ENCODE measurements around the gene HDAC4.

Gene HDAC4

DNA sequence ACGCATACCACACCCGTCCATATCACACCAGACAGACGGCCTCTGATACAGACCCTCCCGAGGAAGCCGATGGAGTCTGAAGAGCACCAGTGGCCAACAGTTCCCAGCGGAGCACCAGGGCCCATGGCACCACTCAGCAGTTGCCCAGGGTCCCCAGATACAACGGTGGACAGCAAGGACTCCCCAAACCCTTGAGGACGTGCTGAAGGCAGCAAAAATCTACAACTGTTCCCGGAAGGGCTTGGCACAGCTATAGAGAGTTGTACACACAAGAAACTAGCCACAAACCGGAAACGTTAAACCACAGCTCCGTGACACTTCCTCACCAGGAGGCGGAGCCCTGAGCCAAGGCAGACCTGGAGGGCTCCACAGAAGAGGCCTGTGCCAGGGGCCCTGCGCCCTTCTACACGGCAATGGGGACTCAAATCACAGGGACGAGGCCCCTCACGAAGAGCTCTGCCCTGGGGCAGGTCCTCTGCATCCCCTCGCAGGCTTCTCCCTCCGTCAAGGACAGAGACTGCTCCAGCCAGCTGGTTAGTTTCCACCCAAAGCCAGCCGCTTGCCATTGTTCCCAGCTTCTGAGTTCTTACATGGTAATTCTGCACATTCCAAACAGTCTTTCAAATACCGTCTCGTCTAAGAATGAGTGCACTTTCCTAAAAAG is 133.4 kb downstream of the HDAC4 start:
- peak; percentile 65 to 69 for DNase-seq (ENCODE audit: low read depth in 2 of 2)

DNA sequence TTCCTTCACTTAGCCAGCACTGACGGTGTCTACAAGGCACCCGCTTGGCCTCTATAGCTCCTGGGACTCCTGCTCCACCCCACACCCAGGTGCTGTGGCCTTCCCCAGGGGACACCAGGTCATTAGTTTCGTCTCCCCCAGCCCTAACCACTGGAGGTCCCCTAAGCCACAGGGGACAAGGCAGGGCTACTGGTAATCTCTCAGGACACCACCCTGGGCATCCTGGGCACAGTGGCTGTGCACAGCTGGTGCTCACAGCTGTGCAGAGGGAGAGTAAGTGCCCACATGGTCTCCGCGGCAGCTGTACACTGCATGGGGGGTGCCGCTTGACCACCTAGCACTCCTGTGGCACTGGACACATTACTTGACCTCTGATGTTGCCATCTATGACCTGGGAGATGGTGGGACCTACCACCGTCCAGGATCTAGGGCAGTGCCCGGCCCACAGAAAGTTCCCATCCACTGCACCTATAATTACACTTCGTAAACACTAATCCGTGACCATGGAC is 134.0 kb downstream of the HDAC4 start:
- no peak for DNase-seq (ENCODE audit: low read depth in 2 of 2)

DNA sequence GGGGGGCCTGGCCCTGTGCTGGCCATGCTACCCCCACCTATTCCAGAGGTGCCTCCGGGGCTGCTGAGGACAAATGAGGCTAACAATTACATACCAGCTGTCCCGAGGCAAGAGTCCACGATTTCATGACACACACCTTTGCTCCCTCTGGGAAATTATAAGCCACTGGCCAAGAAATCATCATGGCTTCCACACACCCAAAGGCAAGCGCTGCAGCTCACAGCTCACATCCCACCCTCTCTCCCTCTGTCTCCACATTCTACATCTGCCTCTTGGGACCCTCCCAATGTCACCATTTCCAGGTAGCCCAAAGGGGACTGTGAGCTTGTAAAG is 134.4 kb downstream of the HDAC4 start:
- no peak for DNase-seq (ENCODE audit: low read depth in 2 of 2)

DNA sequence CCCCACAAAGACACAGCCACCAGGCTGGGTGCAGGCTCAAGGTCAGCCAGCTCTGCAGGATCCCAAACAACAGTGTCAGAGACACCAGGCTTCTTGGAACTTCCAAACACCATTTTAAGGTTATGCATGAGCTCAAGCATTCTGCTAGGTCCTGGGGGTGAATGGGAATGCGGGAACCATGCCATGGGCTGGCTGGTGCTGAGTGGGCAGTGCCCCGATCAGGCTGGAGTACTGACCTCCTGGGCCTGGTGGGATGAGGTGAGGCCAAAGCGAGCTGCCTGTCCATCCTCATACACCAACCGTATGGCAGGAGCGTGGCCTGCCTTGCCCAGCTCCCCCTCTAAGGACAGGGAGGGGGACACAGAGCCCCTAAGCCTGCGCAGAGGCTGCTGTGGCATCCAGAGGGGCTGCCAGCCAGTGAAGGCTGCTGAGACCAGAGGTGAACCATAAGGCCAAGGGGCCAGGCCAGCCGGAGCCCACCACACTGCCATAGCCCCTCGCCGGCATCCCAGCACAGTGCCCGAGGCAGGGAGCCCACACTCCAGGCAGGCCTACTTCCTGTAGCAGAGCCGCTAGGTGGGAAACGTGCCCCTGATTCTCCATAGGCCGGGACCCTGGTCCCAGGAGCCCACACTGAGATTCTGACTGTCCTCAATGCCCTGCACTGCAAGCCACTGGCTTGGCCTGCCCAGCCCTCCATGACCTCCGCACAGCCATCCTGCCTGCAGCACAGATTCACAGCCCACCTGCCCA is 135.0 kb downstream of the HDAC4 start:
- no peak for DNase-seq (ENCODE audit: low read depth in 2 of 2)

DNA sequence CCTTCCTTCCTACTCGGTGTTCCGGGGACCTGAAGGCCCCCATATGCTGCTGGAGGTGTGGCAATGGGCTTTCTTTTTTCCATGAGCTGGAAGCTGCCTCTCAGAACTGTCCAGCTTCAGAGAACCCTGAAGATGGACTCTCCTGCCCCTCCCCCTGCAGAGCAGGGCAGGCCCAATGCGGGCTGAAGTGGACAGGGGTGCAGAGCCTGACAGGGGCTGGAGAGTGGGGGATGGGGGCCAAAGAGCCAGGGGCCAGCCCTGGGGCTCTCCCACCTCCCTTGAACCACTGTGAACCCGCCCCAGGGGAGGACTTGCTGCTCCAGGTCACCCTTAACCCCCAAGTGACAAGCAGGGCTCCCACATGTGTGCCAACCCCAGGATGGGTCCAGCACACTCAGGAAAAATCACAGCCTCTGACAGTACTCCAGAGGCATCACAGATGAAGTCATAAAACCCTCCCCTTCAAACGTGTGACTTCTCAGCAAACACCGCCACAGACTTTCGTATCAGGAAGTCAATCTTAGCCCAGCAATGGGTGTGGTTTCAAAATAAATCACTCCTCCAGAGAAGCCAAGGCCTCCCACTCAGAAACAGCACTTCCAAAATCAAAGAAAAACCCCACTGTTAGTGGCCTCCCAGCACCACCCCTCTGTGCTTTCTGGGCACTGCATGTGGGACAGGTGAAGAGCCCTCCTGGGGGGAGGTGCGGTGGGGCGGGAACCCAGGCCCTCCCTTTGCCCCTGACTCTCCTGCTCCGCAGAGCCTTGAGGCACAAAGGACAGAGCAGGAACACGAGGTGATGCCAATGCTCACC is 135.8 kb downstream of the HDAC4 start:
- DNase-seq (ENCODE audit: low read depth in 2 of 2): peak in 1 of 2 experiments; percentile 54

DNA sequence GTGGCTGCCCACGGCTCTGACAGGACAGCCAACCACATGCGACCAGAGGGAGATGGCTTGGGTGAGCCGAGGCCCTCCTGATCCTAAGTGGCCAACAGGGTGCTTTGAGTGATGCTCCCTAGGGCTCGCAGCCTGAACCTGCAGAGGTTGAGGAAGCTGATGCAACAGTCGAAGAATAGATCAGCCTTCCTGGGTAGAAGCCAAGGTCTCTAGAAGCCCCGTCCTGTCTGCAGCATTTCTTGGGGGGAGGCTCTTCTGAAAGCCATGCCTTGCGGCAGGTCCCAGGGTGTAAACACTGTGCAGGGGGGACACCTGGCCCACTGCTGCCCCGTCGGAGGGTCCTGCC is 136.4 kb downstream of the HDAC4 start:
- DNase-seq (ENCODE audit: low read depth in 2 of 2): peak; percentile 66 to 72

DNA sequence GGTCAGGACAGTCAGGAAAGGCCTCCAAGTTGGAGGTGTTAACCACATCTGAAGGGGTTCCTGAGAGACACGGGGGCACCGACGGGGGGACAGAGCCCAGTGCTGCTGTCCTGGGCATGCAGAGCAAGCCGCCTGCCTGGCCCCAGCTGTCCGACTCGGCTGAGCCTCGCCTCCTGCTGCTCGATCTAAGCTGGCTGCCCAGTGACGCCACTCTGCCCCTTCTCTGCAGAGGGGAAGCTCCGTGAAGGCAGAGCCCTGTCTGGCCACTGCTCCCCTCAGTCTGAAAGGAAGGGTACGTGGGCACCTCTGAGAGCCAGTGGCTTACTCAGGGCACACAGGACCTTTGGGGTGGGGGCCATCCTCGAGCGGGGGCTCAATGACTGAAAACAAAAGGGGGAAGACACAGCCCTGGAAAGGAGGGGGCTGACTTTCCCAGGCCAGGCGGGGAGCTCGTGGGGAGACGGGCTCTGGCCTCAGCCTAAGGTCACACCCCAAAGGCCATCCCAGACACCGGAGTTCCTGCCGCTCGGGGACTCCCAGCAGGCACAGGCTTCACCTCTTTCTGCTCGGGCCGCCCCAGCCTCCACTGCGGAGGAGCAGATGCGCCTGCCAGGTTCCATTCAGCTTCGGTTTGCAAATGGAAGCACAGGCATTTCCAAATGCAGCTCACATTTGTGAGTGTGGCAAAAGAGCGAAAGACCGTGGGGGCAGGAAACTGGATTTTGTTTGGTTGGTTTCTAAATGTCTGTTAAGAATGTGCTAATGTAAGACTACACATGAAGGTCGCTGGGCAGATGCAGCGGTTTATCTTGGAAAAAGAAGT is 136.9 kb downstream of the HDAC4 start:
- DNase-seq (ENCODE audit: low read depth in 2 of 2): no peak

DNA sequence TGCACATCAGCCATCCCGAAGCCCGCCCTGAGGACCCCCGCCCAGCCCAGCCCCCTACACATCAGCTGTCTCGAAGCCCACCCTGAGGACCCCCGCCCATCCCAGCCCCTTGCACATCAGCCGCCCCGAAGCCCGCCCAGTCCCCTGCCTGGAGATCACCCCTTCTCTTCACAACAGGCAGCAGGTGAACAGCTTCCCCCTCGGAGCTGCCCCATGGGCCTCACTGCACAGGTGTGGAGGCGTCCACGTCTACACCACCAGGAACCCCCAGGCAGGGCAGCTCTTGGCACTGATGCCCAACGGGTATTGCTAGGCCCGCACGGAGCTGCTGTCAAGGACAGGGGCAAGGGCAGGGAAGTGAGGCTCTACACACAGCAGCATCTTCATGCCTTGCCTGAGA is 137.6 kb downstream of the HDAC4 start:
- DNase-seq (ENCODE audit: low read depth in 2 of 2): no peak

DNA sequence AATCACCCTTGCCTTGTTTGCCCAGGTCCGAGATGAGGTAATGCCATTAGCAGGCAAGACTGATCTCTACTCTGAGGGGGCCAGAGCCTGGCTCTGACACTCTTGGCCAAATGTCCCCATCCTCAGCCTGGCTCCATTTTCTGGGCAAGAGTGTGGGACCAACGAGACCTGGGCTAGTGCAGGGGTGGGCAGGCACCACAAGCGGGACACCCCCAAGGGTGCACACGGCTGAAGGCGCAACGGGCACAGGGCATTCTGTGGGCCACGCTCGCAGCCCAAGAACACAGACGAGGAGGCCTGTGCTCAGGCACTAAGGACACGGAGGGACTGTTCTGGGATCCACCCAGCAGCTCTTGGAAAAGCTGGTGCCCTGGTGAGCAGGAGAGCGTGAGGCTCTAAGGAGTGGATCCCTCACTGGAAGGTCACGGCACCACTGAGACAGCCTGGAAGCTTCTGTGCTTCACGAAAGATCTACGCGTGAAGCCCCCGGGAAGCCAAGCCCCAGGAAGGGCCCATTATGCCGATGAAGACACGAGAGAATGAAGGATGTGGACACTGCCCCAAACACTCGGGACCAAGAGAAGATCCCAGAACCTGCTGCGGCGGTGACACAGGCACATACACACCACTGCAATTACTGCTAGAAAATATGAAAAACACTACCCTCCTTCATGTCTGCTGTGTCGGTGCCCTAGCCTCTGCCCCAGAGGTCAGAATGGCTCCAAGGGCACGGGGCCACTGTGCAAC is 138.2 kb downstream of the HDAC4 start:
- DNase-seq (ENCODE audit: low read depth in 2 of 2): no peak

DNA sequence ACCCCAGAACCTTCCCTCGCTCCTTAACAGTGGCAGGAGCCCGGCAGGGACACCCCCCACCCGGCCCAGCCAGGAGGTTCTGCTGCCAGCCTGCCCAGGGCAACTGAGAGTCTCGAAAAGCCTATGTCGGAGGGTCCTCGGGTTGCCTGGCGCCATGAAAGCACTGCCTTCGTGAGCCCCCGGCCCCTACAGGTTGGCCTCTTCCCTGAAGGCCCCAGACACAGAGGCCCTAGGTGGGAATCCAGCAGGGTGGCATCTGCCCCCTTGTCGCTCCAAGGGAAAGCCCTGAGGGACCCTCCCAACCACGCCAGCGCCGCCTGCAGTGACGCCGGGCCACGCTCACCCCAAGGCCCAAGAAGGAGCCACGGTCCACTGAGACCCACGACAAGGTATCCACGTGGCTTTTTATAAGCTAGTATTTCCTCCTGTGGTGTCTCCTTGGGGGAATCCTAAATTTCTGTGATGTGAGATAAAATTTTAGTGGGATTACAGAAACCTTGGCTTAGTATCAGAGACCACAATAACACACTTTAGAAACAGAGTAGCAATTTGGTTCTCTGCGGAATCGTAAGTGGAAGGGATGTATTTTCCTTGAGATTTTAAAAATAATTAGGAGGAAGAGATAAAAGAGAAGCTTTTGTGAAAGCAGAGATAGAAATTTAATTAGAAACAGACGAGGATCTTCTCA is 138.9 kb downstream of the HDAC4 start:
- DNase-seq (ENCODE audit: low read depth in 2 of 2): no peak

DNA sequence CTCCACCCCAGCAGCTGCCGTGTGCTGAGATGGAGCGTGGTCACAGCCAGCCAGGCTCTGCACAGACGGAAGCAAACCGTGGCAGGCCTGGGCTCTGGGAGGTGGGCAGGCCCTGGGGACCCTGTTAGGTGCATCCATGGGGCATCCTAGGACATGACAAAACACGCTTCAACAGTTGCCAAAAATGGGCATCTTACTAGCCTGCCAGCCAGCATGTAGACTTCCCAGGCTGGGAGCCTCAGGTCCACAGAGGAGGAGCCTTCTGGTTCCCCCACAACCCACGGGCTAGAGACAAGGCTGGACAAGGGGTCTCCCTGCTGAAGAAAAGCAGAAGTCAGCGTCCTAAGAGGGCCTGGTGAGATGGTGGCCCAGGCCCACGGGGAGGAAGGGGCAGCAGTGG is 139.5 kb downstream of the HDAC4 start:
- DNase-seq (ENCODE audit: low read depth in 2 of 2): no peak

DNA sequence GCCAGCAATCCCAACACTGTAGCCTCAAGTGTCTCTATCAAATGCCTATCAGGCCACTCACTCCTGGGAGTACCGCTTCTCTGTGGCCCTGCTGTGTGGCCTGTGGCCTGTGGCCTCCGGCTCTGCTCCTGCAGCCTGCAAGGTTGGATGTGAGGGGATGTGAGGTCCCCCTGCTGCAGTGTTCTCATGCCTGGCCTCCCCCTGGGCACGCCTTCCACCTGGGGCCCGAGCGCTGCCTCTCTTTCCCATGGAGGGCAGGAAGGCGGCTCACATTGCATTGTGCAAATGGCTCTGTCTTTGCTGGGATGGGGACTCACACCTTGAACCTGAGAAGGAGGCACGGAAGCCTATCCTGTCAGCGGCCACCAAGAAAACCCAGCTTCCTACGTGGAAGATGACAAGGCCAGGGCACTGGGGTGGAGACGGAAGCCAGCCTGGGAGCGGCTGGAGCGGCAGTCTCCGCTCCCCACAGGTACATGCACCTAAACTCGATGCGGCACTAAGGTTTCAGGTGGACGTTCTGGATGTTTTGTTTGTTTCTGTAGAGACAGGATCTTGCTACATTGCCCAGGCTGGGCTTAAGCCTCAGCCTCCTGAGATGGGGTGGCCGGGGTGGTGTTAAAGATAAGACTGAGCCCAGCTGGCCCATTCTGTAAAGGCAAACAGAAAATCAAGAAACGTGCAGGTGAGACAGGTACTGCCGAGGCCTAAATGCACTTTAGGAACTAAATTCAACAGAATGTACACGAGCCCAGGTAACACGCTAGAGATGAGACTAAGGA is 140.1 kb downstream of the HDAC4 start:
- DNase-seq (ENCODE audit: low read depth in 2 of 2): no peak

DNA sequence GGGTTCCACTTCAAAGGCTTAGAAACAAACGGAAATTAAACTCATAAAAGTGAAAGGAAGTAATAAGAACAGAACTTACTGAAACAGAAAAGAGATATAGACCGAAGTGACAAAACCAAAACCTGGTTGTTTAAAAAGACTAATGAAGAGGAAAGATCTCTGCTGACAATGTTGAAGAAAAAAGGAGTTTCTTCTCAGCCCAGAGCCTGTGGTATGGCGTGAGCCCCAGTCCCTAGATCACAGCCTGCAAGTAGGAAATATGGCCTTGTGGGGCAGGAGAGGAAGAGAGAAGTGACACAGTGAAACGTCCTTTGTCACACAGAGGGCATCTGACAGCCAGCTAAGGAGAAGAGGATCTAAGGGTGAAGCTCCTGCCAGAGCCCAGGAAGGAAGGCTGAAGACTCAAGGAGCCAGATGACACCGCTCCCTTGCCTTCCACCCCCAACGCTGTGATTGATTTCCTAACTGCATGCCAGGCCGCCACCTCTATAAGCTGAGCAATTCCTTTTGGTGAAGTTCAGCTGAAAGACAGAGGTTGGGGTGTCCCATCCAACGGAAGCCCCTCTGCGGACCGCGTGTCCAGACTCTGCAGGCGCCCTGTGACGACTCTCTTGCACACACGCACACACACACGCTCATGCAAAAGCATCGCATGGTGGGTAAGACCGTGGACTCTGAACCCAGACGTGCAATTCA is 141.1 kb downstream of the HDAC4 start:
- no peak for DNase-seq (ENCODE audit: low read depth in 2 of 2)

DNA sequence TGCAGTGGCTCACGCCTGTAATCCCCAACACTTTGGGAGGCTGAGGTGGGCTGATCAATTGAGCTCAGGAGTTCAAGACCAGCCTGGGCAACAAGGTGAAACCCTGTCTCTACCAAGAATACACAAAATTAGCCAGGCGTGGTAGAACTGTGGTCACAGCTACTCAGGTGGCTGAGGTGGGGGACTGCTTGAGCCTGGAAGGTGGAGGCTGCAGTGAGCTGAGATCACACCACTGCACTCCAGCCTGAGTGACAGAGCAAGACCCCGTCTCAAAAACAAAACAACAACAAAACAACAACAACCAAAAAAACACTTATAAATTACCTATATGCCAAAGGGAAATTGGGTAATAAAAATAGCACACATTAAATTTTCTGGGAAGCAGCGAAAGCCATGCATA is 141.6 kb downstream of the HDAC4 start:
- no peak for DNase-seq (ENCODE audit: low read depth in 2 of 2)

DNA sequence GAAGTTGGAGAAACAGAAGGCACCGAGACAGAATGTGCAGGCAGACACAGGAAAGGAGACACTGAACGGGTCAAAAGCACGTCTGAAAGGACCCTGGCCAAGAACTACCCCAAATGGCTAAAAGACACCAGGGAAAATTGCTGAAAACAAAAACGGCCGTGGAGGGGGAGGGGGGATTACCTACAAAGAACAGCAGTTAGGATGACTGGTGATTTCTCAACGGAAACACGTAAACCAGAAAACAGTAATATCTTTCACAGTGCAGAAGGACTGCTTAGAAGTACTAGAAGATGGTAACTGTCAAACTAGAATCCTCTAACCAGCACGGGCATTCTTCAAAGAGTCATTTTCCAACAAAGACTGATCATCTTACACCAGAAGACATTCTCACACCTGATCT is 142.6 kb downstream of the HDAC4 start:
- DNase-seq (ENCODE audit: low read depth in 2 of 2): no peak

DNA sequence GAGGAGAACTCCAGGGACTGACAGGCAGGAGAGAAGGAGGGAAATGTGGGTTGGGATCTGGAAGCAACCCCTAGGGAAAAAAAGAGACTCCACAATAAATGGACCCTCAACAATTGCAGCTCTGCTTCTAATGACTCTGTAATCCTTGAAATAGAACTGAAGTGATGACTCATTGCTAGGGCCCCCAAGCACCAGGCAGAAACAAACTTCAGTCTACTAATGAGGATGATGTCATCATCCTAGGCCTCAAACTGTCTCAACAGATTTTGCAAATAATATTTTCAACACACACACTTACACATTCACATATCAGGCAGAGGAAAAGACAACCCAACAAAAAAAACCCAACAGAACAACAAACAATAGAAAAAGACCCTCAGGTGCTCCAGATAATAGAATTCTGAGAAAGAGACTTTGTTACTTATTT is 143.3 kb downstream of the HDAC4 start:
- peak; percentile 77 to 81 for DNase-seq (ENCODE audit: low read depth in 2 of 2)

DNA sequence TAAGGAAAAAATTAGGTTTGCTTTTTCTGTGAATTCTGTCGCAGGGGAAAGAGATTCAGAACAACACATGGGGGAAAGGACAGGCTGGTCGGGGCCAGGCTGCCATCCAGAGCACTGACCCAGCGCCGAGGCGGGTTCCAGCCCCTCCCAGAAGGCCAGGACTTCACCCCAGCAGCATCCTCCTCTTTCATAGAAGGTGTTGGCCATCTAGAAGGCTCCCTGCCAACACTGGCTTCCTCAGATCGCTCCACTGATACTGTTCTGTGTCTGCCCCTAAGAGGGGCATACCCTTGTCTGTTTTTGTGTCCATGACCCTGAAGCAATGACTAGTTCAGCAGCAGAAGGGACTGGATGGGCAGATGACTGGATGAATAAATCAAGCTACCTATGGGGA is 144.5 kb downstream of the HDAC4 start:
- DNase-seq (ENCODE audit: low read depth in 2 of 2): no peak

DNA sequence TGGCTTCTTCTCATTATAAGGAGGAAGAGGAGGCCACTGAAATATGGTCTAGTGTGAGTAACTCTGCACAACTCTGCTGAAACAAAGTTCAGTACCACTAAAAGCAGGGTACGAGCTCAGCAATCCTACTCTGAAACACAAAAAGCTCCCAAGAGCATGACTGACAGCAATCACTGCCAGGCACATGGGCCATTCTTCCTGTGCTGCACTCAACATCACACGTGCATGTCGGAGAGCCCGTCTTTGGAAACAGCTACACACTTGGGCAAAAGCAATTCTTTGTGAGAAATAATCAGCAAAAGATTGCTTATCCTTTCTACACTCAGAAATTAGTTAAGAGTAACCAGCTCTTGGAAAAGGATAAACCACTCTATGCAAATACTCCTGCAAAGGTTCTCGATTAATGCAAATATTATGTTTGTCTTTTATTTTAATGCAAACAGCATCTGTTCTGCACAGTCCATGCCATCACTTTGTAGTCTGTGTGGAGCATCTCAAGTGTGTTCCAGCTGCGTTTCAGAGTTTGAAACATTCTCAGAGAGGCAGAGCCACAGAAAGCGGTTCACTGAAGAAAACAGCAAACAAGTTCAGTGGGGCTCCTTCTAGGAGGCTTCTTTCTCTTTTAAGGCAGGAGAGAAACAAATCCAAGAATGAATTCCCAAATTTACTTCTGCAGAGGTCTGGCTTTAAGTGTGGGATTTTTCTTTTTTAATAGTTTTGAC is 145.0 kb downstream of the HDAC4 start:
- DNase-seq (ENCODE audit: low read depth in 2 of 2): no peak

All from fibroblast of skin of left quadriceps (primary cell).